Body of pancreas (tissue), 4 donors: ENCODE data around the gene SPAAR. TPM values are rescaled to one million over a fixed set of nuclear protein-coding genes. Genes with fewer than 3 reads are reported as not detected.

ENCODE experiments used
- ATAC-seq: fragments of 150-250 bp; one replicate; pipeline ENCODE4 v1.9.1; 2016
- DNase-seq, 4 donors: peaks; one replicate each; pipeline ENCODE4 v3.0.0-alpha.2; 2019
- H3K27ac ChIP-seq, 4 donors: fragments of 200-600 bp; sonication (generic); 1 replicate in 3 of 4; 2 replicates in 1 of 4; pipeline versions ENCODE4 v1.5.1 to v1.6.1; 2016 to 2019; ENCODE audit warnings: mild to moderate bottlenecking in 1 of 4, mixed read lengths in 1 of 4, moderate library complexity in 1 of 4
- H3K27me3 ChIP-seq, 2 donors: fragments of 200-600 bp; sonication (generic); one replicate each; pipeline ENCODE4 v1.6.0; 2016; ENCODE audit warnings: mild to moderate bottlenecking in 1 of 2
- H3K36me3 ChIP-seq, 2 donors: fragments of 200-600 bp; sonication (generic); replicated peaks in 1 of 2; 2 replicates each; pipeline ENCODE4 v1.5.1; 2016; ENCODE audit warnings: low read depth in 2 of 2; ENCODE audit not compliant: insufficient read depth in 1 of 2
- H3K4me1 ChIP-seq: fragments of 200-600 bp; sonication (generic); one replicate; pipeline ENCODE4 v1.6.0; 2016
- H3K4me3 ChIP-seq, 2 donors: fragments of 200-600 bp; sonication (generic); 1 replicate in 1 of 2; 2 replicates in 1 of 2; pipeline ENCODE4 v1.5.1; 2016 to 2019
- H3K9me3 ChIP-seq, 3 donors: fragments of 200-600 bp; sonication (generic); 1 replicate in 2 of 3; 2 replicates in 1 of 3; pipeline ENCODE4 v1.5.1; 2016
- CTCF ChIP-seq, 7 experiments: fragments of 450-650 bp in 4 of 7; fragments of 200-600 bp in 3 of 7; sonication (generic) in 3 of 7; IDR thresholded peaks; one replicate each; pipeline ENCODE4 v1.5.1; 2016 to 2019; ENCODE audit warnings: antibody characterized with exemption in 7 of 7
- POLR2A ChIP-seq, 3 donors: fragments of 450-650 bp; IDR thresholded peaks; one replicate each; pipeline ENCODE4 v1.6.1; 2016; ENCODE audit warnings: antibody characterized with exemption in 3 of 3, mild to moderate bottlenecking in 2 of 3
- WGBS, 2 donors: methylation state at CpG; one replicate each; pipeline ENCODE4 v1.1.5; 2017; 5-methylcytosine and 5-hydroxymethylcytosine counted together
- intact Hi-C: fragments of 100-400 bp; cut with DNase I; formaldehyde crosslinking; loops from one replicate; pipeline ENCODE4 v1.15.1; 2023
- total RNA-seq, 2 donors: library from RNA; depleted of rRNA; stranded (reverse); fragments of >200 nt; gene quantifications; one replicate each; pipeline ENCODE4 v1.1.0, GENCODE V29; 2016

The SPAAR gene
- total RNA-seq = 1 to 10 TPM in 1 of 2 donors, under 1 TPM in 1; 0.78 to 7.3 TPM

GRCh38 chr9:35909274-35909673 is at the start of gene SPAAR:
Gene SPAAR, plus strand, starts transcription at chr9:35909490. Its CDS starts 974 bp downstream, at chr9:35910464.
- Histone ChIP-seq H3K36me3 (no peaks in the 10 kb centered on the region), H3K9me3 (no peaks in the 10 kb centered on the region), H3K4me3 (no peak within 1 kb of the TSS), H3K4me1 (peaks cover 53% of the 10 kb centered on the region), H3K27ac (peak within 1 kb of the TSS; percentile 45 to 85 (median 84)), H3K27me3 (no peaks in the 10 kb centered on the region)
- TF ChIP-seq POLR2A (IDR thresholded peaks at IDR 0.05) = no peak
- TF ChIP-seq CTCF (IDR thresholded peaks at IDR 0.05) = no peak
- no peak for DNase-seq
- no peak for ATAC-seq
- intact Hi-C loops = loop anchor here (10.0 kb wide), 1 partner anchor 116 kb away; no protein-coding TSS in a partner anchor
- 79 to 82% methylated on average over 11 of the region's 11 CpGs for WGBS, 2 donors

- no peak for DNase-seq
- Histone ChIP-seq H3K4me3 (no peak overlapping the region), H3K9me3 (no peaks in the 10 kb centered on the region), H3K4me1 (no peaks in the 10 kb centered on the region), H3K27ac (no peak overlapping the region), H3K36me3 (no peaks in the 10 kb centered on the region), H3K27me3 (peaks cover 0 to 8% of the 10 kb centered on the region in 2 donors)
- TF ChIP-seq CTCF (IDR thresholded peaks at IDR 0.05) = no peak
- TF ChIP-seq POLR2A (IDR thresholded peaks at IDR 0.05) = no peak
- WGBS, 2 donors = 37 to 40% methylated on average over 3 of the region's 3 CpGs
- no peak for ATAC-seq
- intact Hi-C loops = no loop called here
Observed at GRCh38 chr9:35859990-35860339, 49.3 kb upstream of the SPAAR start.

- intact Hi-C loops = no loop called here
- WGBS, 2 donors = 38 to 40% methylated on average over 11 to 12 of the region's 12 CpGs
- H3K27me3 ChIP-seq = peaks cover 0 to 8% of the 10 kb centered on the region in 2 donors
- H3K4me1 ChIP-seq = no peaks in the 10 kb centered on the region
- DNase-seq (no peak), ATAC-seq (no peak)
- no peak overlapping the region for H3K4me3 ChIP-seq
- no peak for TF ChIP-seq POLR2A (IDR thresholded peaks at IDR 0.05)
- TF ChIP-seq CTCF (IDR thresholded peaks at IDR 0.05) = no peak
- H3K27ac ChIP-seq = no peak overlapping the region
- no peaks in the 10 kb centered on the region for H3K36me3 ChIP-seq
- H3K9me3 ChIP-seq = no peaks in the 10 kb centered on the region
Observed at GRCh38 chr9:35861161-35861897, 48.0 kb upstream of the SPAAR start.

GRCh38 chr9:35862328-35862727 is 47.0 kb upstream of the SPAAR start:
- peaks cover 0 to 8% of the 10 kb centered on the region in 2 donors for H3K27me3 ChIP-seq
- H3K4me3 ChIP-seq = no peak overlapping the region
- H3K36me3 ChIP-seq = no peaks in the 10 kb centered on the region
- WGBS, 2 donors = 81 to 82% methylated on average over 4 of the region's 4 CpGs
- TF ChIP-seq CTCF (IDR thresholded peaks at IDR 0.05) = no peak
- no peak for TF ChIP-seq POLR2A (IDR thresholded peaks at IDR 0.05)
- no peaks in the 10 kb centered on the region for H3K9me3 ChIP-seq
- H3K27ac ChIP-seq = no peak overlapping the region
- intact Hi-C loops = no loop called here
- DNase-seq = no peak
- no peaks in the 10 kb centered on the region for H3K4me1 ChIP-seq
- ATAC-seq = no peak

- no peaks in the 10 kb centered on the region for H3K36me3 ChIP-seq
- TF ChIP-seq CTCF (IDR thresholded peaks at IDR 0.05) (no peak), POLR2A (IDR thresholded peaks at IDR 0.05) (no peak)
- no peaks in the 10 kb centered on the region for H3K4me1 ChIP-seq
- H3K27ac ChIP-seq = no peak overlapping the region
- DNase-seq (no peak), ATAC-seq (no peak)
- 53 to 55% methylated on average over 6 to 8 of the region's 8 CpGs for WGBS, 2 donors
- no peaks in the 10 kb centered on the region for H3K9me3 ChIP-seq
- peaks cover 0 to 8% of the 10 kb centered on the region in 2 donors for H3K27me3 ChIP-seq
- no peak overlapping the region for H3K4me3 ChIP-seq
- intact Hi-C loops = no loop called here
Observed at GRCh38 chr9:35863583-35863982, 45.7 kb upstream of the SPAAR start.
